HS-5 (cell line): ENCODE results near the gene HSDL1.

ENCODE experiments used
- DNase-seq: peaks from one replicate; pipeline ENCODE4 v3.0.0-alpha.2; 2012; ENCODE audit warnings: low read depth

Gene HSDL1

DNA sequence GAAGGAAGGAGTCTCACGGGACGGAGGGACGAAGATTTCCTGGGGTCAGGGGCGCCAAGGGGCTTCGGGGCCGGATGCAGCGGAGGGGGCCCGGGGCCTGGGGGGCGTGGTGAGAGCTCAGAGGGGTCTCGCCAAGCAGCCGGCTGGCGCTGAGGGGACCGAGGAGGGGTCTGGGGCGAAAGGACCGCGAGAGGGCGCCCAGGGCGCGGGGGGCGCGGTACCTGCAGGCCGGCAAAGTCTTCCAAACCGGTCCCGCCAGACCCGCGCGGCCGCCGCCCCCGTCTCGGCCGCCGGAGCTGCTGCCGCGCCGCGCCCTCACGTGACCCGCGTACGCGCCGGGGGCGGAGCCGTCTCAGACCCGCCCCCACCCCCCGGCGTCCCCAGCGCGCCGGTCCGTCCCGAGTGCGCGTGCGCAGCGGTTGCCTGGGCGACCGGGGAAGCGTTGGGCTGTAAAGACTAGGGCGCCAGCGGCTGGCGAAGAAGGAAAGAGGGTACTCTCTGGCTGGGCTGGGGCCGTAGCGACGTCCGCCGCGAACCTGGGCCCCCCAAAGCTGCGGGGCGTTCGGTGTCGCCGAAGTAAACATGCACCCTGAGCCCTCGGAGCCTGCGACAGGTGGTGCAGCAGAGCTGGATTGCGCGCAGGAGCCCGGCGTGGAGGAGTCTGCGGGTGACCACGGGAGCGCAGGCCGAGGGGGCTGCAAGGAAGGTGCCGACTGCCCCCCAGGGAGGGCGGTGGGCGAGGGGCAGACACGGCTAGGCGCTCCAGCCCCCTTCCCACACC is at the start of gene HSDL1, which contains the start of gene DNAAF1:
Gene HSDL1, minus strand, starts transcription at position 319 of the 781 bp plus-strand sequence. CDS start 13,856 bp downstream, outside the sequence.
Gene DNAAF1, plus strand, starts transcription at position 450 of the 781 bp plus-strand sequence. Its CDS starts 133 bp downstream, at position 583.
- DNase-seq = peak; percentile 14

DNA sequence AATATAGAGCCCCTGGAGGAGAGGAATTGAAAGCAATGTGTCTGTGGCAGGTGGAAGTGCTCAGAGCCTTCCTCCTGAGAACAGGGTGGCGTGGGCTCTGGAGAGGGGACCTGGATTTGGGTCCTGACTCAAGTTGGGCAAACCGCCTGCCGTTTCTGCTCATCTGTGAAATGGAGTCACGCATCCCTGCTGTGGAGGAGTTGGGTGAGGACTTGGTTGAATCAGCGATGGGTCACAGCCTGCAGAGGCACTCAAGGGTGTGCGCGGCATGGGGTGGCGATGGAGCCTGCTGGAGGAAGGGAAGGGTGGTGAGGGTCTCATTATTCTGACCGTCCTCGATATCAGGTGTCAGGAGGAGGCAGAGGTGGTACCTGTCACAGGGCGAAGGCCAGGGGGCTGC is 49.0 kb upstream of the HSDL1 start:
- no peak for DNase-seq

DNA sequence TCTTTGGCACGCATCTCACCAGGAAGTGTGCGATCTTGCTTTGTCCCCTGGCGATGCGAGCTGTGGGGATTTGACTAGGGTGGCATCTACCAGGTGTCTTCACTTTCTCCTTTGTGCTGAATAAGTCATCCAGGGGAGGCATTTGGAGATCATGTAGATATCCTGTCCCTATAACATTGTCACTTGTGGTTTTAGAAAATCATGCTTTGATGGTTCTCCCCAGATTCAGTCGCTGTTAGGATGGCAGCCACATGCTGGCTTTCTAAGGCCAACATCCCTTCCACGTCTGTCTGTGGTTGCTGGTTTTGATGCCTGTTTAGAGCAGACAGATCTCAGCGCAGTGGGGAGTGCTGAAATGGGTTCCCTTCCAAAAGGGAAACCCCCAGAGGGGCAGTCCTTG is 48.5 kb upstream of the HSDL1 start:
- no peak for DNase-seq

DNA sequence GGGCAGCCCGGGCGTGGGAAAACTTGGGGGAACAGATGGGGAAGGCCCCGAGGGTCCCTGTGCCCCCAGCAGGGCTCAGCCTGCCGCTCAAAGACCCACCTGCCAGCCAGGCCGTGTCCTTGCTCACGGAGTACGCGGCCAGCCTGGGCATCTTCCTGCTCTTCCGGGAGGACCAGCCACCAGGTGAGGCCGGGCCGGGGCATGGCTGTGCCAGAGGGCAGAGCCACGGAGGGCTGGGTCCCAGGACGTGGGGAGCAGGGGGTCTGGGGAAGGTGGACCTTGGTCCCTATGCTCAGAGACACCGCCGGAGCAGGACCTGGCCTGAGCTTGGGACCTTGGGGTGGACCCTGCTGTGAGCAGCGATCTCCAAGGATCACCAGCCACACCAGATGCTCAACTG is 46.5 kb upstream of the HSDL1 start:
- DNase-seq = no peak

DNA sequence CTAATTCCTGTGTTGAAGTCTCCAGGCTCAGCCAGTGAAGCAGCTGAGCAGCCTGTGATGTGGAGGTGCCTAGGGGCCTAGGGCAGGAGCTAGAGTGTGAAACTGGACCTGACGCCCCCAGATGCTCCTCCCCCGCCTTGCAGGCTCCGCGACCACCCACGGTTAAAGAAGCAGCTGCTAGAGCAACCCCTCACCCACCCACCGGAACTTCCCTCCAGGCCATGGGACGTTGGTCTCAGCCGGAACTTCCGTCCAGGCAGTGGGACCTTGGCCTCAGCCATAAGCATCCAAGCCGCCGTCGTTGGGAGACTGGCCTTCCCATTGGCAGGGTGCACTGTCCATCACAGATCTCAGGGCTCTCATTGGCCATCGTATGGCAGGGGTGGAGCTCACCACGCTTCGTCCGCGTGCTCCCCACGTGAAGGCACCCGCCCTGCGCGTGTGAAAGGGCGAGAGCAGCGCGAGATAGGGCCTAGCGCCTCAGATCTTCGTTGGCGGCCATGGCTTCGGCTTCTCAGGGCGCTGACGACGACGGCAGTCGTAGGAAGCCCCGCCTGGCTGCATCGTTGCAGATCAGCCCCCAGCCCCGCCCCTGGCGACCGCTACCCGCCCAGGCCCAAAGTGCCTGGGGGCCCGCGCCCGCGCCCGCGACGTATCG is 45.9 kb upstream of the HSDL1 start, which contains the start of gene ADAD2:
Gene ADAD2, plus strand, starts transcription at position 427 of the 658 bp plus-strand sequence. Its CDS starts 74 bp downstream, at position 501.
- no peak for DNase-seq

DNA sequence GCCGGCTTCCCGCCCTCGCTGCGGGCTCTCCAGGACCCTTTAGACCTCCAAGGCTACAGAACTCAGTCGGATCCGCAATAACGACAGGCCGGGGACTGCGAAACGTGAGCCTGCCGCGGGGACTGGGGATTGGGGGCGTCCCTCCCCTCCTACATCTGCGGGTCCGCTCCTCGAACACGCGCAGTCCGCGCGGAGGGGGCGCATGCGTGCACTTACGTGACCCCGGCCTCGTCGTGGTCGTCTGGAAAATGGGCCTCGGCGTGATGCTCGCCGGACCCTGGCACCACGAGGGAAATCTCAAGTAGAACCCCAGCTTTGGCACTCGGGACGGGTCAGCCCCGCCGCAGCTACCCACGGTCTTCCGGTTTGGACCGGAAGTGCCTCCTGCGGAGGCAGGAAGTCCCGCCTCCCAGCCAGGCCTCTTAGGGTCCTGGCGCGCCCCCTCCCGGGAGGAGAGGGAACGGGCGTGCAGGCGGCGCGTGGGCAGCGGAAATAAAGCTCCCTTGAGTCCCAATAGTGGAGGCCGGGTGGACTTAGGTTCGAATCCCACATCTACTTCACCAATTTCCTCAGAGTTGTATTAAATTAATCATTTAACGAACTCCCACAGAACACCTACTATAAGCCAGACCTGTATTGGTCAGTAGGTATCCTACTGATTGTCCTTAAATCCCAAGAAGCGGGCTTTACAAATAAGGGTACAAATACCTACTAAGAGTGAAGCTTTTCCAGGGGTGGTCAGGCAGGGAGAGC is 41.9 kb upstream of the HSDL1 start, which contains the start of gene TAF1C:
Gene TAF1C, minus strand, starts transcription at position 373 of the 753 bp plus-strand sequence. CDS start 2,069 bp downstream, outside the sequence.
- peak; percentile 53 for DNase-seq

DNA sequence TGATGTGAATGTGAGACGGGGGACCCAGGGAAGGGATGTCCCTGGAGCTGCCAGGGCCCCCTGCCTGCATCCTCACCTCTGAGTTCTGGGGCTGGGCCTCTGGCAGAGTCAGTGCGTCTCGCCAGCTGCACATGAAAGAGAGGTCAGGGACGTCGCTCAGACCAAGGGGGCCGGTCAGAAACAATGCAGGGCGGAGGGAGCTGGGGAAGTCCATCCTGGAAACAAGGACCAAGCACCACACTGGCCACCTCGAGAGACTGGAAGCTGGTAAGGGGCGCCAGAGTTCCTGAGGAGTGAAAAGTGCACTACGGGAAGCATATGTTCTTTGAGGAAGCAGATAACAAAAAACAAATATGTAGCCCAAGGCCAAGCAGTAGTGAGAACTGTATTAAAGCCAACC is 39.8 kb upstream of the HSDL1 start:
- DNase-seq = no peak

DNA sequence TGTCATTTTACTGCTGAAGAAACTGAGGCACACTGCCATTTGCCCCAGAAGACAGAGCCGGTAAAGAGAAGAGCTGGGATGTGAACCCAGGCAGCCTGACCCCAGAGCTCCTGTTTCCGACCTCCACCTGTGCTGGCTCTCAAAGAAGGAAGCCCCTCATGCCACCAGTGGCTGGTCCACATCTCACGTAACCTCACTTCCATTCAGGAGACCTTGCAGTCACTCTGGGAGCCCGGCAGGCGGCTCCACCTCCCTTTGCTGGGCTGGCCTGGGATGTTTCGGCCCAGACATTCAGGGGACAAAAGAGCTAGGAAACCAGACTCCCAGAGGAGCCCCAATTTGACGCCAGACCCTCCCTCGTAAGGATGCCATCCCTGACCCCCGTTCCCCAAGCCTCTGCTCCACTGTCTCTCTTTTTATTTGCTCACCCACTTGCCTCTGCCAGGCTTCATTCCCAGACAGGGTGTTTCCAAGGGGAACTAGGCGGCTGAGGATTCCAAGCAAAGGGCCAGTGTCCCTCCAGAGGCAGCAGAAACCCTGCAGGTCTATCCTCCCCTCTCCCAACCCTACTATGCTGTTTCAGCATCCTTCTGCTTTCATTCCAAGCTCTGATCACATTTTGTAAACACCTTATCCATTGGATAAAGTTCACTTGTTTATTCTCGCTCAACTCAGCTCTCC is 39.1 kb upstream of the HSDL1 start:
- DNase-seq = no peak

DNA sequence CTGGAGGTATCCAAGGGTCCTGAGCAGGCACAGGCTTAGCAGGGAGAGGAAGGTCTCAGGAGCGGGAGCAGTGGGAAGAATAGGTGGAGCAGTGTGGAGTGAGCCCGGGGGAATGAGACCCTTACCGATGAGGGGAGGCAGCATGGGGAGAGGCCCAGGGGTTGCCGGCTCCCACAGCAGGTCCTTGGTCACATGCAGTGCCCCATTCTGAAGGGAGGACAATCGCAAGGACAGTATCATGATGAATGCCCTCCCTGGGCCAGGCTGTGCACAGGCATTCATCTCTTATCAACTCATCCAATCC is 38.5 kb upstream of the HSDL1 start:
- DNase-seq = no peak

DNA sequence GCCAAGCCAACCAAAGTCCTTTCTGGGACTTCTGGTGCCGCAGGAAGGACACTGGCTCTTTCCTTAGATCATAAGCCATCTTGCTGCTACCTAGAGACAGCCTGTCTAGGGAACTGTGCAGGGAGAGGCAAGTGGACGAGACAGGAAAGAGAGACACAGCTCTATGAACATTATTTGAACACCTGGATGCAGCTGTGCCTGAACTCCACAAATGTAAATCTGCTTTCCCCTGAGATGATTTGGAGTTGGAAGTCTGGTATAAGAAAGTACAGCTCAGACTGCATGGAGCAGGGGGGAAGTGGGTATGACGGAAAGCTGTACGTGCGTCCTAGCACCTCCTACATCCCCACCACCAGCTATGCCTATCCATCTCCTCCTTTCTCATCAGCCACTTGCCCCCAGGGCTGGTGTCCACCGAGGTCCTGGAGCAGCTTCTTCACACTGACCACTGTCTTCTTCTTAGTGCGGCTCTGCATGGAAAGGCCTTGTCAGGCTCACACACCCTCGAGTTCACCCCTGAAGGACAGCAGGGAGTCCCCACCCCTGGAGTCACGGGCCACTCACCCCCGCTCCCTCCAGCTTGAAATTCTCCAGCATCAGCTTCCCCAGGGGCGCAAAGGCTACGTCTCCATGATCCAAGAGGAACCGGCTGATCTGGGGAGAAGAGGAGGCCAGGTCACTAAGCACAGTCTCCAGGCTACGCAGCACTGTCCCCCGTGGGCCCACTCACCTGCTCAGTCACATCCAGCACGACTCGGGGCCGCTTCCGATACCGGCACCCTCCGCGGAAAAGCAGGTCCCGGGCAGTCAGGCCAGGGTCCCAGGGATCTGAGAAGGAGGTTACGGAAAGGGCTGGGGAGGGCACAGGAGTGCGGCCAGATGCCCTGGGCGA is 37.9 kb upstream of the HSDL1 start:
- DNase-seq = no peak

DNA sequence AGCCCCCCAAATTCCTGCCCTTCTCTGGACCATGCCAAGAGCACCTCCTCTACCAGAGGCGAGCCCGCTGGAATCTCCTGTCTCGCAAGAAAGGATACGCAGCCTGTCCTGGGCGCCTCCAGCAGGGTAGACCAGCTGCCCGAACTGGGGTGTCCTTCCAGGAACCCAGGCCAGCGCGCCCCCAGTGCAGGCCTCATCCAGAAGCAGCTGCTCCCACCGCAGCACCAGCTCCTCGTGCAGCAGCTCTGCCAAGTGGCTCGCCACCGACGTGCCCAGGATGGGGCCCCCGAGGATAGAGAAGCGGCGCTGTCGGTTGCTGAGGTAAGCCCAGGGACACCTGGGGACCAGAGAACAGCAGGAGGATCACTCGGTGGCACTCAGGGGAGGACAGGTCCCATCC is 37.1 kb upstream of the HSDL1 start:
- DNase-seq = no peak

DNA sequence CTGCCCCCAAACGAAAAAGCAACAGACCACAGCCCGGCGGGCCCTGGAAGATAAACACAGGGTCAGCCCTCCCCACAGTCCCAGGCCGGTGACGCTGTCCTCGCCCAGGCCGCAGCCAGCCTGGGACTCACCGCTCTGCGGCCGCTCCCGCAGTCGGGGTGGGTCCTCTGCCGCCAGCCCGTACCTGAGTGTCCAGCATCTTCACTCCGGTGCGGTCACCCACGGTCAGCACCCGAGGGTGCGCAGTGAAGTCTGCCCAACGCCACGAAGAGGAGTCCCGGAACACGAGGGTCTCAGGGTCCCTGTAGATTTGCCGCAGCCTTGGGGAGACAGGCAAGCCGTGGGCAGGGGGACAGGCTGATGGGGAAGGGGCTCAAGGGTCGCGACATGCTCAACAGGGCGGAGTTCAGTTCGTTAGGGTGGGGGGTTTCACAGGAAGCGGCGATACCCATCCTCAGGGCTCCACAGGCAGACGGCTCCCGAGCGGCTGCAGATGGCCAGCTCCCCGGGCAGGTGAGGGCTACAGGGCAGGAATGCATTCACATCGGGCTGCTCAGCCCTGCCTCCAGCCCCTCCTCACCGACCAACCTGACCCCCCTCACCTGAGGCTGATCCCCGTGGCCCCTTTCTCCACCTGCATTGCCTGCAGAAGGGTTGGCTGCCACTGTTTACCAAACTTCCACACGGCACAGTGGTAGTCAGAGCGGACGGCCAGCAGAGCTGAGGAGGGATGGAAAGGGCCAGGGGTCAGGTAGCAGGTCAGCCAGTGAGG is 36.4 kb upstream of the HSDL1 start:
- DNase-seq = no peak

DNA sequence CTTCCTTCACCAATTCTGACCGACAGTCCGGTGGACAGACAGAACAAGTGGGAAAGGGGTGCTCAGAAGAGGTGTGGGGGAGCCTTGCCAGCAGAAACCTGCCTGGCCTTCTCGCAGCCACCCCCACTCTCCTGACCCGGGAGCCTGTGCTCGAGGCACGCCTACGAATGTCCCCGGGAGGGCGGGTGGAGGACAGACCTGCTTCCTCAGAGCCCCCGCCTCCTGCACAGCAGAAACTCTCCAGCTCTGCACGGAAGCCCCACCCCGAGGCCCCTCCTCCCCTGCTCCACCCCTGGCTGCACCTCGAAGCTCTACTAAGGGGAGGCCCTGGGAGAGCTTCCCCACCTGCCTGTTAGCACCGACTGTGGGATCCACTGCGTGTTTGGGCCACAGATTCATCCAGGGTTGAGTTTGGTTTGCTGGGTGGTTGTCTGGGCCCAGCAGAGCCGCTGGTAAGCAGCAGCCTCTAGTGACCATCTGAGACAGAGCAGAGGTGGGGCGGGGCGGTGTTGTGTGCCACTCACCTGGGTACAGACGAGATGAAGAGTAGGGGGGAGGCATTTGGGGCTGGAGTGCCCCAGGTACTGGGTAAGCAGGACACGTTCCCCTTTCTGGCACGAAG is 35.7 kb upstream of the HSDL1 start:
- DNase-seq = no peak

DNA sequence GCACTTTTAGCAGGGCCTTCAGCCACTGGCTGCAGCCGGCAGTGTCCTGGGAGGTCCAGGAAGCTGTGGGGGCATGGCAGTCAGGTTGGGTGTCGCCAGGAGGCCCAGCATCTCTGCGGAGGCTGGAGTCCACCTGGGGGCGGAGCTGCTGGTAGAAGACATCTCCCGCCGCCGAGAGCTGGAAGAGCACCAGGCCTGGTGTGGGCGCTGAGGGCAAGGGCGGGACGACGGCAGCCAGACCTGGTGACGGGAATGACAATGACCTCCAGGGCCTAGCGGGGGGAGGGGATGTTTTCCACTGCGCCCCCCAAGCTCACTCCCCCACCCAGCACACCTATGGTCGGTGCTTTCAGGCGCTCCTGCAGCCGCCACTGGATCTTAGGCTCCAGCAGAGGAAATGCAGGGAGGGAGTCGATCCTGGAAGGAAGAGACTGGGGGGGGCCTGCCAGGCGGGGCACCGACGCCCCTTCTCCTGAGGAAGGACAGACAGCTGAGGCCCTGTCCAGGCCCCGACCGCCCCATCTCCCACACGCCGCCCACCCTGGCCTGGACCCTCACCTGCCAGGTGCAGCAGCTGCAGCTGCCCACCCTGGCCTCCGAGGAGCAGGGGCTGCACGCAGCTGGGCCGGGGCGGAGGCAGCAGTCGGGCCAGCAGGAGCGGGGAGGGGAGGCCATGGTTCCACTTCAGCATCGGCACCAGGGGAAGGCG is 34.8 kb upstream of the HSDL1 start:
- no peak for DNase-seq

DNA sequence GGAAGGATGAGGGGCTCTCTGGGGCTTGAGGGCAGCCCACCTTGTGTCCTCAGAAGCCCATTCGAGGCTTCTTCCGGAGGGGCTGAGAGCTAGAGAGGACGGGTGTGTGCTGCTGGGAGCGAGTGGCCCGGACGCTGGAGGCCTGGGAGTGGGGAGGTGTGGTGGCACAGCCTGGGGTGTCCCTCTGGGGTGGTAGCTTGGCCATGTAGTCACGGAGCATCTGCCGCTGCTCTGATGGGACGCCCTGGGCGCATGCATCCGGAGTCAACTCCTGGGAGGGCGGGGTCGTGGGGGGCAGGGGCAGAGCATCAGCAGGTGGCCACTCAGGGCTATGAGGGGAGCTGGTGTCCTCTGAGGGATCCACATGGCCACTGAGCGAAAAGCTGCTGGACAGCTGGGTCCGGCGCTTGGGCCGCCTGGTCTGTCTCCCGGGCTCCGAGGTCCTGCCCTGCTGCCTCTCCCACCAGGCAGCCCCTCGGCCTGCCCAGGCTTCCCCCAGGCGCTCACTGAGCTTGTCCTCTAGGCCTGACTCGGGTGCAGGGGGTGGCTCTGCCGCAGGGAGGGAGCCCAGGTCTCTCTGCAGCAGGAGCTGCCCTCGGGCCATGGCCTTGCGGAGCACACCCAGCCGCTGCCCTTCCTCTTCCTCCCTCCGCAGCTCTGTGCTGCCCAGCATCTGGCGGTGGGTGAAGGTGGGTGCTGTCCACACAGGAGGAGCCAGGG is 34.1 kb upstream of the HSDL1 start:
- no peak for DNase-seq

DNA sequence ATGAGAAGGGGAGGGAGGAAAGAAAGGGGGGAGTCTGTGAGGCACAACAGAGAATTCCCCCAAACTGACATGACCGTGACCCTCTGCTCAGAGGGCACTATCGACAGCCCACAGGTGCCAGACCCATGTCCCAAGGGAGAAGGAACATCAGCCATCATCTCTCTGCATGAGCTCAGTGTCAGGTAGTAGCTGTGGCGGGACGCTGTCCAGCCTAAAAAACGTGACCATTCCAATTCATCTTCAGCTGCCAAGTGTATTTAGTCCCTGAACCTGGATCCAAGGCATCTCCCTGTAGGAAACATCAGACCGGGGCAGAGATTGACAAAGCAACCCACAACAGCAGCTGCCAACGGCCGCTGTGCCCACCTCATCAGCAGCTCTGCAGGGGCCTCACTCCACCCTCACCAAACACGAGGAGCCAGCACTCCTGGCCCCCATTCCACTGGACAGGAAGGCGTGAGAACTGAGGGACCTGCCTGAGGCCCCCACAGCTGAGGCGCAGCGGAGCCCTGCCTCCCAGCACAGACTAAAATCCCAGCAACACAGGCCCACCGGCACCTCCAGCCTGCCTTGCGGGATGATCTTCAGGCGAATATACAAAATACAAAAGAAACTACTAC is 33.3 kb upstream of the HSDL1 start:
- DNase-seq = no peak

DNA sequence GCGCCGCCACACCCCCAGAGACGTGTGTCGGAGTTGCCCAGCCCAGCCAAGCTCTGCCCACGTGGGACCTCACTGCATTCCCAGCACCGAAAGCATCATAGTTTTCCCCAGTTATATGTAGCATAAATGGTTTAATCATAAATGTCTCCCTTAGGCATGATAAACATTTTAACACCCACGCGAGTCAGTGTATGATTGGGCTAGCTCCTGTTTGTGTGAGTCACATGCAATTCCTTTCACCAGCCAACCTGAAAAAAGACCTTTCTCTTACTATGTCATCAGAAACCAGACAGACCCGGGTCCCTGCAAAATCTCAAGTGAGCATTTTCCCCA is 32.7 kb upstream of the HSDL1 start:
- no peak for DNase-seq
